AG04450 (cell line): Measurements from ENCODE around the gene PFKP. TPM values are rescaled to one million over a fixed set of nuclear protein-coding genes. Genes with fewer than 3 reads are reported as not detected.

ENCODE experiments used
- CTCF ChIA-PET: fragments of 300-600, 350-600 bp; formaldehyde crosslinking; extraction: SDS; loops from one replicate; lab custom pipeline; 2022; ENCODE audit warnings: antibody characterized with exemption, inconsistent platforms; lab: Charles Lee
- POLR2A ChIA-PET: fragments of 350-600 bp; formaldehyde crosslinking; extraction: SDS; loops from one replicate; lab custom pipeline; 2021; ENCODE audit warnings: antibody characterized with exemption, inconsistent platforms; lab: Yijun Ruan, JAX
- DNase-seq: peaks from one replicate; pipeline ENCODE4 v3.0.0-alpha.2; 2011; ENCODE audit warnings: low read depth, low spot score
- H3K27ac ChIP-seq: one replicate; pipeline ENCODE4 v1.5.1; 2012; ENCODE audit warnings: low read depth, low read length, control low read depth
- H3K27me3 ChIP-seq: one replicate; pipeline ENCODE4 v1.6.0; 2012; ENCODE audit warnings: low read length; ENCODE audit not compliant: control insufficient read depth, insufficient read depth
- H3K4me3 ChIP-seq: 2 replicates; pipeline ENCODE4 v1.5.1; 2011; ENCODE audit warnings: mild to moderate bottlenecking, low read depth, low read length, control low read depth
- H3K9me3 ChIP-seq: 2 replicates; pipeline ENCODE4 v1.5.1; 2012; ENCODE audit warnings: low read length; ENCODE audit not compliant: control insufficient read depth, insufficient read depth
- polyA plus RNA-seq: library from polyadenylated mRNA; depleted of rRNA; stranded (reverse); fragments of >200 nt; gene quantifications from 2 replicates; pipeline ENCODE4 v1.2.3, GENCODE V29; 2011
- TF ChIP-seq, protein P1 (sequence below): IDR thresholded peaks from 2 replicates; pipeline ENCODE4 v1.5.1; 2011; ENCODE audit warnings: low read depth, low read length, control low read depth, inconsistent platforms

PFKP gene
- polyA plus RNA-seq, 1 experiment = 122 TPM

DNA sequence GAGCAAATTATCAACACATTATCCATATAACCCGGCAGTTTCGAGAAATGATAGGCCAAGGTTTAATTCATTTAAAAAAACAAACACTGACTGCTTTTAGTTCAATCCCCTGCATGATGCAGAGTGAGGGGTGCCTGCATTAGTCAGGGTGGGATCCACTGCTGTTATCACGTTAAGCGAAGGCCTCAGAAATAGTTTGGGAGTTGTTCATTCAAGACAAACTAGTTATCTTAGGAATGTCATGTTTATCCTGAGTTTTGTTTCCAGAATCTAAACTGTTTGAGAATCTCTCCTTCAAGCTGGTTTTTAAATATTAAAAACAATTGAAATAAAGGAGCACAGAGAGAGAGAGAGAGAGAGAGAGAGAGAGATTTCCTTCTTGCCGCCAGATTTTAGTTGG lies 36.6 kb upstream of the PFKP start:
- CTCF ChIA-PET = interaction anchor here (1.0 to 4.8 kb wide), 3 partner anchors 13 to 102 kb away, joined by 3 to 35 read pairs (median 8); no protein-coding TSS in a partner anchor
- POLR2A ChIA-PET = interaction anchor here (1.0 kb wide), 1 partner anchor 12 kb away, joined by 4 read pairs; no protein-coding TSS in a partner anchor
- DNase-seq = peak; percentile 43
- TF ChIP-seq, protein P1, sequence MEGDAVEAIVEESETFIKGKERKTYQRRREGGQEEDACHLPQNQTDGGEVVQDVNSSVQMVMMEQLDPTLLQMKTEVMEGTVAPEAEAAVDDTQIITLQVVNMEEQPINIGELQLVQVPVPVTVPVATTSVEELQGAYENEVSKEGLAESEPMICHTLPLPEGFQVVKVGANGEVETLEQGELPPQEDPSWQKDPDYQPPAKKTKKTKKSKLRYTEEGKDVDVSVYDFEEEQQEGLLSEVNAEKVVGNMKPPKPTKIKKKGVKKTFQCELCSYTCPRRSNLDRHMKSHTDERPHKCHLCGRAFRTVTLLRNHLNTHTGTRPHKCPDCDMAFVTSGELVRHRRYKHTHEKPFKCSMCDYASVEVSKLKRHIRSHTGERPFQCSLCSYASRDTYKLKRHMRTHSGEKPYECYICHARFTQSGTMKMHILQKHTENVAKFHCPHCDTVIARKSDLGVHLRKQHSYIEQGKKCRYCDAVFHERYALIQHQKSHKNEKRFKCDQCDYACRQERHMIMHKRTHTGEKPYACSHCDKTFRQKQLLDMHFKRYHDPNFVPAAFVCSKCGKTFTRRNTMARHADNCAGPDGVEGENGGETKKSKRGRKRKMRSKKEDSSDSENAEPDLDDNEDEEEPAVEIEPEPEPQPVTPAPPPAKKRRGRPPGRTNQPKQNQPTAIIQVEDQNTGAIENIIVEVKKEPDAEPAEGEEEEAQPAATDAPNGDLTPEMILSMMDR = no peak
- H3K27me3 ChIP-seq = no peaks in the 10 kb centered on the region
- H3K9me3 ChIP-seq = no peaks in the 10 kb centered on the region; the same call in 1 of the 2 replicates
- H3K4me3 ChIP-seq = no peak overlapping the region
- no peak overlapping the region for H3K27ac ChIP-seq

DNA sequence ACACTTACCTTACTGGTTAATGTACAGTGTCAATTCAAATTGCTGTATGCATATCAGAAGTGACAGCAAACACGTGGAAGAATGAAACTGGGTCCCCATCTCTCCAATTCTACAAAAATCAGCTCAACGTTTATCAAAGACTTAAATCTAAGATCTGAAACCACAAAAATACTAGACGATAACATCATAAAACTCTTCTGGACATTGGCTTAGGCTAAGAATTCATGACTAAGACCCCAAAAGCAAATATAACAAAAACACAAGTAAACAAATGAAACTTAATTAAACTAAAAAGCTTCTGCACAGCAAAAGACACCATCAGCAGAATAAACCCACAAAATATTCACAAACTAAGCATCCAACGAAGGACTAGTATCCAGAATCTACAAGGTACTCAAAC lies 35.9 kb upstream of the PFKP start:
- TF ChIP-seq, protein P1 = no peak
- no peaks in the 10 kb centered on the region; the same call in 1 of the 2 replicates for H3K9me3 ChIP-seq
- no peak overlapping the region for H3K27ac ChIP-seq
- H3K4me3 ChIP-seq = no peak overlapping the region
- no peaks in the 10 kb centered on the region for H3K27me3 ChIP-seq
- DNase-seq = no peak
- ChIA-PET POLR2A (interaction anchor here (1.0 kb wide), 1 partner anchor 11 kb away, joined by 4 read pairs; no protein-coding TSS in a partner anchor), CTCF (interaction anchor here (1.0 to 4.8 kb wide), 2 partner anchors 12 to 93 kb away, joined by 3 to 35 read pairs; no protein-coding TSS in a partner anchor)

DNA sequence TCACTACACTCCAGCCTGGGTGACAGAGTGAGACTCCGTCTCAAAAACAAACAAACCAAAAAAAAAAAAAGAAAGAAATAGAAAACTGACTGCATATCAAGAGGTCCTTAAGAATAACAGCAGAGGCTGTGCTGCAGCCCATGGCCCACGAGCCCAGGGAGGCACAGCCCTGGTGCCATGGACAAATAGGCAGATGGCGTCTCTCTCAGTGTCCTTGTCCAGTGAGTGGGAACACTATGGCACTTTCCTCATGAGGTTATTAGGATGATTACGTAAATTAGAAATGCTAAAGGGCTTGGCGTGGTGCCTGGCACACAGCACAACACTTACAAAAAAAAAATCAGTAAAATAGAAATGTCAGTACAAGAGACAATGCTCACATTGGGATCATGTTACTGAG lies 33.4 kb upstream of the PFKP start:
- H3K9me3 ChIP-seq = no peaks in the 10 kb centered on the region
- H3K27me3 ChIP-seq = no peaks in the 10 kb centered on the region
- ChIA-PET CTCF (no interaction called here), POLR2A (no interaction called here)
- no peak for DNase-seq
- TF ChIP-seq, protein P1 = no peak
- no peak overlapping the region for H3K4me3 ChIP-seq
- no peak overlapping the region for H3K27ac ChIP-seq

DNA sequence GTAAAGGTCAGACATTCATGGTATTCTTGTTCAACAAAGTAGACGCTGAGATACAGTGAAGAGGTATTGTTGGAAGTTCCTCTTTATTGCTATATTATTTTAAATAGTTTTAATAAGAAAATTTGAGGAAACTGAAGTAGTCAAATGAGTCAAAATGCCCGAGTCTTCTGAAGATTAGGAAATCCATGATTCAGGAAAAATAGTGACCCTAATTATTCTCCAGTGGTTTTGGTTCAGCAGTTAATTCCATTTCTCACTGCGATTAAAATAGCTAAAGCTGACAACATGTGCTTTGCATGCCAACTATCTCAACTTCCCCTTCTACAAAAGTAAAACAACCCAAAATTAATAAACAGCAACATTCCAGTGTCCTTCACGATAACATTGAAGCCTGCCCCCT lies 32.7 kb upstream of the PFKP start:
- DNase-seq = no peak
- ChIA-PET CTCF (no interaction called here), POLR2A (no interaction called here)
- no peak overlapping the region for H3K4me3 ChIP-seq
- no peak overlapping the region for H3K27ac ChIP-seq
- no peaks in the 10 kb centered on the region for H3K27me3 ChIP-seq
- TF ChIP-seq, protein P1 = no peak
- no peaks in the 10 kb centered on the region for H3K9me3 ChIP-seq

DNA sequence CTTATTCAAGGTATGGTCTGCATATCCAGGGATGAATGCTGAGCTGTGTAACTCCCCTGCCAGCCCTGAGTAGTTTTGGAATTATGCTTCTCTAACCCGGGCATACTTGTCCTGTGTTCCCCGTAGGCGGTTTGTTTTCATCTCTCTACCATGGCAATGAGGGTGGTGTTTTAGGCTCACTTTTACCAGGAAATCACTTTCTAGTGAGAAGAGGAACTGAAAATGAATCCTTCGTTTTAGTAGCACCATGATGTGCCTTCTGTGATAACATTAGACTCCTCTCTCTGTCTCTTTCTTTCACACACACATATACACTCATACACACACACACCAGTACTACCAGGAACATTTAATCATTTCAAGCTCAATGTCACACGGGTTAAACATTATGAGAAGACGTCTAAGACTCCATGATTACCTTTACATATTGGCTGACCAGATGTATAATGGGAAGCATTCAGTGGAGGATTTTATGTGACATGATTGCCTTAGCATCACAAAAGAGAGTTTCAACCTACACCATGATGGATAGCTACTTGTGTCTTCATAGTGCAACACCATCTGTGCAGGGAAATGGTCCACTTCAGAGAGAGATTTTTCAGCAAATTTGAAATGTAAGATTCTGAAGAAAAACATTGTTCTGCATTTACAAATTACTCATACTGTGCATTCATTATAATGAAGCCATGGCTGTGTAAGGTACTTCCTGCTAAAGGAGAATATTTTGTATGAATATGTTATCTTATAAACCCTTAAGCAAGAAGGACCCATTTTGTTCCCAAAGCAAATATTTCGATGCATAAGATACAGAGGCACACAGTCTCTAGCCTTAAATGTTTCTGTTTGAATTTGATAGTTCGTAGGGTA lies 31.0 kb upstream of the PFKP start:
- no peak for DNase-seq
- no peaks in the 10 kb centered on the region for H3K9me3 ChIP-seq
- H3K4me3 ChIP-seq = no peak overlapping the region
- POLR2A ChIA-PET = no interaction called here
- no peak overlapping the region for H3K27ac ChIP-seq
- TF ChIP-seq, protein P1 = no peak
- no peaks in the 10 kb centered on the region for H3K27me3 ChIP-seq
- CTCF ChIA-PET = interaction anchor here (1.2 to 1.5 kb wide), 3 partner anchors 59 to 109 kb away, joined by 3 read pairs; no protein-coding TSS in a partner anchor
